Neuronal stem cell (in vitro differentiated cells): ENCODE data around the gene LRRC17.

ENCODE experiments used
- DNase-seq: peaks from one replicate; pipeline ENCODE4 v3.0.0-alpha.2; 2013; ENCODE audit warnings: low spot score
- H2AFZ ChIP-seq: one replicate; pipeline ENCODE4 v1.6.1; 2013; ENCODE audit warnings: mild to moderate bottlenecking, low read length, inconsistent platforms
- H2AK5ac ChIP-seq: 2 replicates; pipeline ENCODE4 v1.6.1; 2013; ENCODE audit warnings: low read depth, mild to moderate bottlenecking, inconsistent platforms, low read length, moderate library complexity, mixed read lengths
- H2BK120ac ChIP-seq: 2 replicates; pipeline ENCODE4 v1.6.1; 2013; ENCODE audit warnings: low read depth, mild to moderate bottlenecking, inconsistent platforms, low read length, moderate library complexity, mixed read lengths
- H2BK12ac ChIP-seq: one replicate; pipeline ENCODE4 v1.6.1; 2013; ENCODE audit warnings: low read length, inconsistent platforms
- H2BK15ac ChIP-seq: 2 replicates; pipeline ENCODE4 v1.6.1; 2013; ENCODE audit warnings: mild to moderate bottlenecking, low read length, inconsistent platforms, mixed read lengths
- H2BK5ac ChIP-seq: one replicate; pipeline ENCODE4 v1.6.1; 2013; ENCODE audit warnings: inconsistent platforms, mild to moderate bottlenecking, low read length, moderate library complexity
- H3K14ac ChIP-seq: one replicate; pipeline ENCODE4 v1.6.1; 2013; ENCODE audit warnings: low read length, inconsistent platforms
- H3K18ac ChIP-seq: 2 replicates; pipeline ENCODE4 v1.6.1; 2013; ENCODE audit warnings: low read length, inconsistent platforms
- H3K23ac ChIP-seq: 2 replicates; pipeline ENCODE4 v1.6.1; 2013; ENCODE audit warnings: low read depth, mild to moderate bottlenecking, mixed read lengths, low read length, inconsistent platforms; ENCODE audit not compliant: poor library complexity
- H3K27ac ChIP-seq: replicated peaks from 3 replicates; pipeline ENCODE4 v1.5.1; 2013; ENCODE audit warnings: low read length, inconsistent platforms
- H3K27me3 ChIP-seq, 3 experiments: 2 replicates each; pipeline ENCODE4 v1.6.1; 2013; ENCODE audit warnings: low read length in 3 of 3, mild to moderate bottlenecking in 2 of 3, inconsistent platforms in 1 of 3, low read depth in 1 of 3, mixed read lengths in 1 of 3, moderate library complexity in 1 of 3; ENCODE audit not compliant: control insufficient read depth in 3 of 3, insufficient read depth in 3 of 3
- H3K36me3 ChIP-seq, 2 donors: replicated peaks in 1 of 2; 2 replicates each; pipeline ENCODE4 v1.6.1; 2013; ENCODE audit warnings: low read length in 2 of 2; ENCODE audit not compliant: control insufficient read depth in 2 of 2, insufficient read depth in 2 of 2
- H3K4ac ChIP-seq: 2 replicates; pipeline ENCODE4 v1.6.1; 2013; ENCODE audit warnings: inconsistent platforms, mild to moderate bottlenecking, low read length, moderate library complexity
- H3K4me1 ChIP-seq, 2 donors: 1 replicate in 1 of 2; 2 replicates in 1 of 2; pipeline ENCODE4 v1.6.1; 2013; ENCODE audit warnings: low read length in 2 of 2, low read depth in 1 of 2; ENCODE audit not compliant: control insufficient read depth in 2 of 2, insufficient read depth in 1 of 2
- H3K4me2 ChIP-seq: one replicate; pipeline ENCODE4 v1.6.1; 2013; ENCODE audit warnings: mild to moderate bottlenecking, low read length, inconsistent platforms; ENCODE audit not compliant: insufficient read depth, poor library complexity, severe bottlenecking
- H3K4me3 ChIP-seq, 2 donors: 2 replicates each; pipeline ENCODE4 v1.5.1; 2013; ENCODE audit warnings: low read length in 2 of 2, mild to moderate bottlenecking in 2 of 2, inconsistent platforms in 1 of 2, moderate library complexity in 1 of 2
- H3K79me1 ChIP-seq: one replicate; pipeline ENCODE4 v1.6.1; 2013; ENCODE audit warnings: low read depth, mild to moderate bottlenecking, inconsistent platforms, low read length, moderate library complexity
- H3K9ac ChIP-seq: one replicate; pipeline ENCODE4 v1.6.1; 2013; ENCODE audit warnings: mild to moderate bottlenecking, low read depth, low read length, inconsistent platforms; ENCODE audit not compliant: poor library complexity
- H3K9me3 ChIP-seq, 2 donors: replicated peaks in 1 of 2; 2 replicates each; pipeline versions ENCODE3 to v1.6.1; 2013; ENCODE audit warnings: low read length in 2 of 2, mild to moderate bottlenecking in 2 of 2, inconsistent platforms in 1 of 2, low read depth in 1 of 2, mixed read lengths in 1 of 2, moderate library complexity in 1 of 2; ENCODE audit not compliant: control insufficient read depth in 2 of 2, insufficient read depth in 1 of 2
- H4K8ac ChIP-seq: one replicate; pipeline ENCODE4 v1.6.1; 2013; ENCODE audit warnings: low read depth, mild to moderate bottlenecking, inconsistent platforms, low read length, moderate library complexity
- H4K91ac ChIP-seq: one replicate; pipeline ENCODE4 v1.6.1; 2013; ENCODE audit warnings: low read length, low read depth, mild to moderate bottlenecking, inconsistent platforms; ENCODE audit not compliant: poor library complexity
- WGBS, 2 donors: extraction: QIAGEN DNeasy Blood & Tissue Kit; methylation state at CpG; one replicate each; pipeline ENCODE4 v1.1.7; 2013; ENCODE audit warnings: missing lambda C conversion rate in 2 of 2, mixed read lengths in 1 of 2; ENCODE audit not compliant: insufficient read length in 2 of 2, insufficient replicate concordance in 1 of 2; ENCODE audit errors: extremely low coverage in 2 of 2; 5-methylcytosine and 5-hydroxymethylcytosine counted together

Gene LRRC17

DNA sequence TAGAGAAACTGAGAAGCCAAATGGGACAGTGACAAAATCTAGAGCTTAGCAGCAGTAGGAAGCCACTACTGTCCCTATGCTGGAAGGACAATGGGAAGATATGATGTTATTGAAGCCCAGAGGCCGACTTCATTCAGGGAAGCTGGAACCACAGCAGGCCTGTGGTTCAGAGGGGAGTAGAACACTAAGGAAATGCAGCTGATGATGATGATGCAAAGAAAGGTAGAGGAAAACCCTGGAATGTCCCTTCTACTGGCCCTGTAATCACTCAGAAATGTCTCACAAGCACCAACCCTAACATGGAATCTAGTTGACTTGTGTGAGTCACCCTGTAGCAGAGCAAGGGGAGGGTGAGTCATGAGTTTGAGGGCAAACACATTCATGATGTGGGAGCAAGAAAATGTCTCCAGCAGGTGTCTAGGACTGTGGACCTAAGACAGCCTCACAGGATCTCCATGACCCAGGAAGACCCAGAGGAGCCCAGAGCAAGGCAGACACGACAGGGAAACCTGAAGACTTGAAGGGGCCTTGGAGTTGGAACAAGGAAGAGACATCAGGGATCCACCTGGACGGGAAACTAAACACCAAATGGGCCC is 37.0 kb upstream of the LRRC17 start:
- H2BK12ac ChIP-seq = no peak overlapping the region
- H3K4me1 ChIP-seq = peaks cover 0 to 3% of the 10 kb centered on the region in 2 donors
- H2BK120ac ChIP-seq = no peak overlapping the region
- no peak overlapping the region for H3K4me3 ChIP-seq
- WGBS, 2 donors = no CpG with 5 or more reads among the region's 3 CpGs
- no peak overlapping the region for H3K4ac ChIP-seq
- H2BK5ac ChIP-seq = no peak overlapping the region
- DNase-seq = no peak
- H2AK5ac ChIP-seq = no peak overlapping the region
- H2BK15ac ChIP-seq = no peak overlapping the region
- H3K79me1 ChIP-seq = no peaks in the 10 kb centered on the region
- no peak overlapping the region for H2AFZ ChIP-seq
- no peaks in the 10 kb centered on the region for H3K9me3 ChIP-seq
- H4K8ac ChIP-seq = no peak overlapping the region
- H3K36me3 ChIP-seq = no peaks in the 10 kb centered on the region
- H3K27ac ChIP-seq = no peak overlapping the region
- H3K18ac ChIP-seq = no peak overlapping the region
- no peak overlapping the region for H3K4me2 ChIP-seq
- no peak overlapping the region for H3K9ac ChIP-seq
- no peak overlapping the region for H3K23ac ChIP-seq
- H4K91ac ChIP-seq = no peak overlapping the region
- H3K14ac ChIP-seq = no peak overlapping the region
- H3K27me3 ChIP-seq = no peaks in the 10 kb centered on the region

DNA sequence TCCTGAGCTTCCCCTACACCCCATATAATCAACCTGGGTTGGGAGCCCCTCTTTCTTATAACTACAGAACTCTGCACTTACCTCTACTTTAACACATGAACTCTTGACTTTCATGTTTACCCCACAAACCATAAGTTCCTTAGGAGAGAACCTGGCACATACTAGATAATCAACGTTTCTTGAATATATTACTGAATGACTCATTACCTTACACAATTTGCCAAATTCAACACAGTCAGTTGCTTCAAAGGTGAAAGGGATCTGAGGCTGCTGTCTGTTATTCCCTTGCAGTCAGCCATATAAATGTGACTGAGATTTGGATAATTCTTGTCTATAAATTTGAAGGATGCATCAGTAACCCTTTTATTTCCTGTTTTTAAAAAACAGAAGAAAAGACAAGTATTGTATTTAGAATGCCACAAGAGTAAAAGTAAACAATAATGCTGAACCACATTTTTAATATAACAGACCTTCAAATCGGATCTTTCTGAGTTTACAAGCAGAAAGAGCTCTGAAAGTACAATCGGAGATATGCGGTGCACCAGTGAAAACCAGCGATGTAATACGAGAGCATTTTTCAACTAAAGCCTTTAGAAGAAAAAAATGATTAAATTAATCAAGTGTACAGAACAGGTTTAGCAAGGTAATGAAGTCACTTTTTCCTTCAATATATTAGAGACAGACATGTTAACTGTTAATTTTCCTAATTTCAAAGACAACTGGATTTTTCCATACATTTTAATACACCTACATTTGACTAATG is 29.5 kb upstream of the LRRC17 start:
- Histone ChIP-seq H3K4me2 (no peak overlapping the region), H2BK120ac (no peak overlapping the region), H3K4ac (no peak overlapping the region), H2BK15ac (no peak overlapping the region), H2BK5ac (no peak overlapping the region), H3K4me3 (no peak overlapping the region), H3K14ac (no peak overlapping the region), H2AFZ (no peak overlapping the region), H3K18ac (no peak overlapping the region), H3K27ac (no peak overlapping the region), H3K23ac (no peak overlapping the region), H4K91ac (no peak overlapping the region), H2BK12ac (no peak overlapping the region), H2AK5ac (no peak overlapping the region), H3K27me3 (no peaks in the 10 kb centered on the region), H3K79me1 (no peaks in the 10 kb centered on the region), H3K36me3 (no peaks in the 10 kb centered on the region), H3K9me3 (no peaks in the 10 kb centered on the region), H4K8ac (no peak overlapping the region), H3K4me1 (peaks cover 0 to 3% of the 10 kb centered on the region in 2 donors), H3K9ac (no peak overlapping the region)
- no peak for DNase-seq
- no CpG with 5 or more reads among the region's 6 CpGs for WGBS, 2 donors

DNA sequence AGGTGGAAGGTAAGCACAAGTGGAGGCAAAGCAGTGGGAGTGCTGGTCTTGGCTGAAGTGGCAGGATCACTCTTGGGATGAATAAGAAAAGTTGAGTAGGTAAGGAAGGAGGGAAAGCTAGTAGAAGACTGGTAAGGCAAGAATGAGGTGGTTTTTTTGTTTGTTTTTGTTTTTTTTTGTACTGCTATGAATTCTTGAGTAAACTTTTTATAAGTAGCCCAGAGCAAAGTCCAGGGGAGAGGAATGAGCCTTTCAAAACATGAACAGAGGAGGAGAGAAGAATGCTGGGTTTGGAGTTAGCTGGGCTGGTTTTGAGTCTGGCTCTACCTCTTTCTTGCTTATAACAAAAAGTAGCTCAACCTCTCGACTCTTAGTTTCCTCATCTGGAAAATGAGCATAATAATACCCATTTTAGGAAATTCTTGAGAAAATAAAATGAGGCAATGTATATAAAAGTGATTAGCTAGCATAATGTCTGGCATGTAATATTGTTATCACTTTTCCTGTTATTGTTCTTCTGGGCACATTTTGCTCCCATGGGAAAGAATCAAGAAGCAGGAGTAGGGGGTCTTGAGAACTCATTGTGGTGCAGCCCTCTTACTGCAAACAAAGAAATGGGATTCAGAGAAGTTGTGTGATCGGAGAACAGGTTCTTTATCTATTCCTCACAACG is 24.1 kb upstream of the LRRC17 start:
- H3K4ac ChIP-seq = no peak overlapping the region
- no peak overlapping the region for H3K27ac ChIP-seq
- WGBS, 2 donors = no CpG with 5 or more reads among the region's 3 CpGs
- no peaks in the 10 kb centered on the region for H3K9me3 ChIP-seq
- no peak overlapping the region for H2AK5ac ChIP-seq
- H3K4me3 ChIP-seq = no peak overlapping the region
- no peak for DNase-seq
- no peak overlapping the region for H3K18ac ChIP-seq
- H2AFZ ChIP-seq = no peak overlapping the region
- no peaks in the 10 kb centered on the region for H3K36me3 ChIP-seq
- H3K4me1 ChIP-seq = no peaks in the 10 kb centered on the region
- no peaks in the 10 kb centered on the region for H3K79me1 ChIP-seq
- no peak overlapping the region for H3K23ac ChIP-seq
- no peak overlapping the region for H2BK120ac ChIP-seq
- no peak overlapping the region for H2BK12ac ChIP-seq
- no peak overlapping the region for H2BK15ac ChIP-seq
- no peak overlapping the region for H3K14ac ChIP-seq
- no peak overlapping the region for H4K8ac ChIP-seq
- no peak overlapping the region for H3K9ac ChIP-seq
- no peak overlapping the region for H3K4me2 ChIP-seq
- no peak overlapping the region for H2BK5ac ChIP-seq
- no peak overlapping the region for H4K91ac ChIP-seq
- no peaks in the 10 kb centered on the region for H3K27me3 ChIP-seq

DNA sequence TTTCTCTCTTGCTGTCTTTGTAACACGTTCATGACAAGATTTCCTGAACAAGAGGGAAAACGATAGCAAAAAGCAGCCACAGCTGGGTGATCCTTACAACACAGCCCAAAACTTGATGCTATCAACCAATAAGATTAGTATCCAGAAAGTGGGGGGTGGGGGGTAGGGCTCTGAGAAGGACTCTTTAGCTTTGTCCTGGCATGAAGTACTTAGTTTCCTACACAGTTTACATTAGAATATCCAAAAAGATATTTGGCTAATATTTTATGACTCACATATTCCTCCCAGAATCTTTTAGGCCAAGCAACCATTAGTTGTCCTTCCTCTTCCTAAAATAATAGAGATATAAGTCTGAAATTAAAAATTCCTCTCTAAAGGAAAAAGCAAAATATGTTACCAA is 22.9 kb upstream of the LRRC17 start:
- Histone ChIP-seq H3K4me2 (no peak overlapping the region), H2AK5ac (no peak overlapping the region), H3K9ac (no peak overlapping the region), H3K4me3 (no peak overlapping the region), H4K8ac (no peak overlapping the region), H3K9me3 (no peaks in the 10 kb centered on the region), H3K4ac (no peak overlapping the region), H3K23ac (no peak overlapping the region), H3K79me1 (no peaks in the 10 kb centered on the region), H2BK120ac (no peak overlapping the region), H3K4me1 (no peaks in the 10 kb centered on the region), H3K18ac (no peak overlapping the region), H3K36me3 (no peaks in the 10 kb centered on the region), H2BK5ac (no peak overlapping the region), H3K14ac (no peak overlapping the region), H3K27me3 (no peaks in the 10 kb centered on the region), H4K91ac (no peak overlapping the region), H2BK12ac (no peak overlapping the region), H3K27ac (no peak overlapping the region), H2BK15ac (no peak overlapping the region), H2AFZ (no peak overlapping the region)
- no CpG with 5 or more reads among the region's 2 CpGs for WGBS, 2 donors
- DNase-seq = no peak
